Trophoblast cell (in vitro differentiated cells and primary cell): ENCODE measurements around the gene MYO10.

Experiments
- DNase-seq, 2 donors: peaks; one replicate each; pipeline ENCODE4 v3.0.0-alpha.2; 2016
- H2AFZ ChIP-seq: 2 replicates; pipeline ENCODE4 v1.6.1; 2013; ENCODE audit warnings: low read length, moderate library complexity, mild to moderate bottlenecking; ENCODE audit not compliant: insufficient read depth, poor library complexity
- H2AK5ac ChIP-seq: 2 replicates; pipeline ENCODE4 v1.6.1; 2013; ENCODE audit warnings: mild to moderate bottlenecking, low read length
- H2BK120ac ChIP-seq: 2 replicates; pipeline ENCODE4 v1.6.1; 2013; ENCODE audit warnings: low read length, mild to moderate bottlenecking, moderate library complexity; ENCODE audit not compliant: insufficient read depth, poor library complexity
- H2BK12ac ChIP-seq: 2 replicates; pipeline ENCODE4 v1.6.1; 2013; ENCODE audit warnings: mild to moderate bottlenecking, low read length, moderate library complexity
- H2BK5ac ChIP-seq: 2 replicates; pipeline ENCODE4 v1.6.1; 2013; ENCODE audit warnings: low read length, low read depth, moderate library complexity, mild to moderate bottlenecking; ENCODE audit not compliant: poor library complexity
- H3K14ac ChIP-seq: 2 replicates; pipeline ENCODE4 v1.6.1; 2013; ENCODE audit warnings: mild to moderate bottlenecking, low read length
- H3K18ac ChIP-seq: 2 replicates; pipeline ENCODE4 v1.6.1; 2013; ENCODE audit warnings: mild to moderate bottlenecking, low read length
- H3K23ac ChIP-seq: 2 replicates; pipeline ENCODE4 v1.6.1; 2013; ENCODE audit warnings: low read length
- H3K27ac ChIP-seq: 2 replicates; pipeline ENCODE4 v1.5.1; 2013; ENCODE audit warnings: low read depth, mild to moderate bottlenecking, inconsistent platforms, low read length, moderate library complexity
- H3K27me3 ChIP-seq: 2 replicates; pipeline ENCODE4 v1.6.1; 2013; ENCODE audit warnings: inconsistent platforms, mild to moderate bottlenecking, low read length, moderate library complexity; ENCODE audit not compliant: insufficient read depth
- H3K36me3 ChIP-seq, 2 experiments: 1 replicate in 1 of 2; 2 replicates in 1 of 2; pipeline ENCODE4 v1.6.1; 2013; ENCODE audit warnings: low read length in 2 of 2, mild to moderate bottlenecking in 2 of 2, moderate library complexity in 1 of 2; ENCODE audit not compliant: insufficient read depth in 2 of 2, control insufficient read depth in 1 of 2
- H3K4ac ChIP-seq: 2 replicates; pipeline ENCODE4 v1.6.1; 2013; ENCODE audit warnings: low read depth, mild to moderate bottlenecking, low read length, moderate library complexity
- H3K4me1 ChIP-seq, 2 experiments: 1 replicate in 1 of 2; 2 replicates in 1 of 2; pipeline ENCODE4 v1.6.1; 2013; ENCODE audit warnings: low read length in 2 of 2, mild to moderate bottlenecking in 2 of 2, moderate library complexity in 1 of 2; ENCODE audit not compliant: insufficient read depth in 2 of 2, control insufficient read depth in 1 of 2
- H3K4me2 ChIP-seq: 2 replicates; pipeline ENCODE4 v1.6.1; 2013; ENCODE audit warnings: inconsistent platforms, mild to moderate bottlenecking, low read length, moderate library complexity
- H3K4me3 ChIP-seq: 2 replicates; pipeline ENCODE4 v1.5.1; 2013; ENCODE audit warnings: mild to moderate bottlenecking, low read depth, low read length, inconsistent platforms
- H3K79me1 ChIP-seq: one replicate; pipeline ENCODE4 v1.6.1; 2013; ENCODE audit warnings: low read length
- H3K79me2 ChIP-seq: 2 replicates; pipeline ENCODE4 v1.6.1; 2013; ENCODE audit warnings: low read length, mild to moderate bottlenecking; ENCODE audit not compliant: control insufficient read depth, insufficient read depth, poor library complexity
- H3K9ac ChIP-seq: 2 replicates; pipeline ENCODE4 v1.6.1; 2013; ENCODE audit warnings: mild to moderate bottlenecking, low read length
- H3K9me3 ChIP-seq: 2 replicates; pipeline ENCODE4 v1.6.1; 2013; ENCODE audit warnings: low read depth, mild to moderate bottlenecking, control low read depth, inconsistent platforms, low read length; ENCODE audit not compliant: insufficient read depth
- H4K12ac ChIP-seq: 2 replicates; pipeline ENCODE4 v1.6.1; 2013; ENCODE audit warnings: low read depth, mild to moderate bottlenecking, low read length, moderate library complexity
- H4K8ac ChIP-seq: 2 replicates; pipeline ENCODE4 v1.6.1; 2013; ENCODE audit warnings: low read depth, mild to moderate bottlenecking, low read length, moderate library complexity
- H4K91ac ChIP-seq: one replicate; pipeline ENCODE4 v1.6.1; 2013; ENCODE audit warnings: low read depth, mild to moderate bottlenecking, low read length, moderate library complexity
- whole genome bisulfite sequencing: extraction: QIAGEN DNeasy Blood & Tissue Kit; methylation state at CpG from one replicate; pipeline ENCODE4 v1.1.7; 2013; ENCODE audit warnings: missing lambda C conversion rate; ENCODE audit not compliant: insufficient read length, insufficient coverage; ENCODE audit errors: extremely low coverage; 5-methylcytosine and 5-hydroxymethylcytosine counted together

The MYO10 gene

GRCh38 chr5:16903480-16904300, 32.4 kb downstream of the MYO10 start:
- Histone ChIP-seq H3K4me1 (peaks cover 11 to 21% of the 10 kb centered on the region in 2 experiments), H3K4me2 (no peak overlapping the region), H3K4me3 (no peak overlapping the region), H3K36me3 (no peaks in the 10 kb centered on the region), H2BK5ac (no peak overlapping the region), H3K9ac (no peak overlapping the region), H4K8ac (no peak overlapping the region), H4K12ac (no peak overlapping the region), H3K18ac (peak overlapping the region; percentile 46), H3K27me3 (no peaks in the 10 kb centered on the region), H2BK120ac (no peak overlapping the region), H2AFZ (no peak overlapping the region), H4K91ac (no peak overlapping the region), H2BK12ac (no peak overlapping the region), H3K4ac (no peak overlapping the region), H3K79me2 (peaks cover 5% of the 10 kb centered on the region), H3K9me3 (no peaks in the 10 kb centered on the region), H3K79me1 (peaks cover 2% of the 10 kb centered on the region), H3K27ac (peak overlapping the region; percentile 5), H3K23ac (no peak overlapping the region), H2AK5ac (no peak overlapping the region), H3K14ac (no peak overlapping the region)
- WGBS, result no CpG with 5 or more reads among the region's 7 CpGs
- peak; percentile 77 to 91 for DNase-seq

- DNase-seq, result peak; percentile 77 to 82
- Histone ChIP-seq H2AFZ (no peak overlapping the region), H4K12ac (no peak overlapping the region), H3K4me3 (no peak overlapping the region), H3K27ac (no peak overlapping the region), H3K9ac (no peak overlapping the region), H3K4me2 (no peak overlapping the region), H3K36me3 (no peaks in the 10 kb centered on the region), H2BK120ac (no peak overlapping the region), H3K23ac (no peak overlapping the region), H3K9me3 (no peaks in the 10 kb centered on the region), H2BK5ac (no peak overlapping the region), H3K27me3 (no peaks in the 10 kb centered on the region), H3K79me2 (peaks cover 5% of the 10 kb centered on the region), H3K4ac (no peak overlapping the region), H2AK5ac (no peak overlapping the region), H3K18ac (no peak overlapping the region), H4K8ac (no peak overlapping the region), H4K91ac (no peak overlapping the region), H3K14ac (no peak overlapping the region), H3K4me1 (peaks cover 13 to 22% of the 10 kb centered on the region in 2 experiments), H2BK12ac (no peak overlapping the region), H3K79me1 (peaks cover 2% of the 10 kb centered on the region)
- no CpG with 5 or more reads among the region's 9 CpGs for WGBS
Measured at GRCh38 chr5:16902846-16903245, 33.2 kb downstream of the MYO10 start.

GRCh38 chr5:16901021-16901644, 35.0 kb downstream of the MYO10 start:
- Histone ChIP-seq H3K4me2 (no peak overlapping the region), H3K4ac (peak overlapping the region; percentile 3), H2BK12ac (no peak overlapping the region), H4K91ac (no peak overlapping the region), H4K12ac (no peak overlapping the region), H3K9ac (no peak overlapping the region), H3K4me1 (peaks cover 17 to 32% of the 10 kb centered on the region in 2 experiments), H4K8ac (no peak overlapping the region), H3K14ac (no peak overlapping the region), H3K27ac (no peak overlapping the region), H2AFZ (no peak overlapping the region), H3K9me3 (no peaks in the 10 kb centered on the region), H3K79me2 (peaks cover 5% of the 10 kb centered on the region), H3K36me3 (no peaks in the 10 kb centered on the region), H3K79me1 (peaks cover 2% of the 10 kb centered on the region), H3K23ac (no peak overlapping the region), H3K4me3 (no peak overlapping the region), H2BK5ac (no peak overlapping the region), H3K18ac (no peak overlapping the region), H2BK120ac (no peak overlapping the region), H3K27me3 (no peaks in the 10 kb centered on the region), H2AK5ac (no peak overlapping the region)
- no peak for DNase-seq
- no CpG with 5 or more reads among the region's 13 CpGs for WGBS

- no peak overlapping the region for H4K12ac ChIP-seq
- no peak overlapping the region for H4K91ac ChIP-seq
- H3K9ac ChIP-seq, result no peak overlapping the region
- no peak overlapping the region for H4K8ac ChIP-seq
- H3K9me3 ChIP-seq, result no peaks in the 10 kb centered on the region
- no peak overlapping the region for H2AK5ac ChIP-seq
- H3K23ac ChIP-seq, result no peak overlapping the region
- H2BK12ac ChIP-seq, result no peak overlapping the region
- no peak overlapping the region for H2BK120ac ChIP-seq
- peaks cover 4% of the 10 kb centered on the region for H3K79me1 ChIP-seq
- H3K4me1 ChIP-seq, result peaks cover 28 to 43% of the 10 kb centered on the region in 2 experiments
- no peak overlapping the region for H3K4me3 ChIP-seq
- H3K36me3 ChIP-seq, result no peaks in the 10 kb centered on the region
- WGBS, result no CpG with 5 or more reads among the region's 12 CpGs
- H2AFZ ChIP-seq, result no peak overlapping the region
- H2BK5ac ChIP-seq, result no peak overlapping the region
- H3K27ac ChIP-seq, result no peak overlapping the region
- H3K27me3 ChIP-seq, result no peaks in the 10 kb centered on the region
- peak; percentile 80 to 91 for DNase-seq
- no peak overlapping the region for H3K4ac ChIP-seq
- H3K79me2 ChIP-seq, result peaks cover 5% of the 10 kb centered on the region
- H3K14ac ChIP-seq, result no peak overlapping the region
- H3K4me2 ChIP-seq, result no peak overlapping the region
- H3K18ac ChIP-seq, result no peak overlapping the region
Measured at GRCh38 chr5:16899171-16899570, 36.9 kb downstream of the MYO10 start.
